GM18873 (cell line): Measurements from ENCODE around the gene HCN4.

Experiments used
- ATAC-seq: cut with Tn5 transposase; IDR thresholded peaks from one replicate; pipeline ENCODE4 v1.9.1; 2021; ENCODE audit warnings: mild to moderate bottlenecking, moderate library complexity, moderate number of reproducible peaks; ENCODE audit not compliant: unreplicated experiment, low FRiP score

Gene HCN4

GRCh38 chr15:73329501-73330200 lies 39.1 kb downstream of the HCN4 start:
- ATAC-seq = no peak

DNA sequence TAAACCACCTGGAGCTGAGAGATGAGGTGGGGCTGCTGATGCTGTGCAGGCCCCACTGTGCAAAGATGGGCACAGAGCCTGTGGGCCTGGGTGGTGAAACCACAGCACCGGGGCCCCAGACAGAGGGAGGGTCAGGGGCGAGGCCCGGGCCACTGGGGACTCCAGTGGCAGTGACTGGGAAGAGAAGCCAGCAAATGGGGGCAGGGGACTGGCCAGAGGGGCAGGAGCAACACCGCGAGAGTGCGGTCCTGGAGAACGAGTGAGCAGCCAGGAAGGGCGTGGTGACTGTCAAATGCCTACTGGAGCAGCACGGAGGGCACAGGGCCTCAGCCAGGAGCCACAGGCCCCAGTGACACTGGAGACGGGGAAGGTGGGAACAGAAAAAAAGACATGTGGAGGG lies 39.8 kb downstream of the HCN4 start:
- ATAC-seq = no peak

DNA sequence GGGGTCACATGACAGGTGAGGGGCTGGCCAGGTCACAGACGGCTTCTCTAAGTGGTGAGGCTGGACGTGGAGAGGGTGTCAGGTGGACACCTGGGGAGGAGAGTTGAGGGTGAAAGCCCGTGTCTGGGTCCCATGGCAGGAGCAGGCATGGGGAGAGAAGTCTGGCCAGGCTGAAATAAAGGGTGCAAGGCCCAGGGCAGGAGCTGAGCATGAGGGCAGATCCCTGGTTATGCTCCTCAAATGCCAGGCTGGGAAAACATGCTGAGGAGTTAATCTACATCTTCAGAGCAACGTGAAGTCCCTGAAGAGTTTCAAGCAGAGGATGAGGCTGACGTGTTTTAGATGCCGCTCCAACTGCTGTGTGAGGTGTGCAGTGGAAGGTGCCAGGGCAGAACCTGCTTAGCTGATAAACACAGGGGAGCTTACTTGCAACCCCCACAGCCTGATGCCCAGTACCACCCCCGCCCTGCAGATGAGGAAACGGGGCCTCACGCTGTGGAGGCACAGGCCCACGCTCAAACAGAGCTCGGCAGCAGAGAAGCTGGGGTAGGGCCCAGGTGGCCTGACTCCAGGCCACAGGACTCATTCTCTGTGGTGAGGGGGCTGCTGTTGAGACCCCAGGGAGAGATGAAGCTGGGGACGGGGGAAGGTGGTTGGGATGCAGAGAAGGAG lies 40.5 kb downstream of the HCN4 start:
- ATAC-seq = no peak

- ATAC-seq = no peak
These were observed 42.6 kb downstream of the HCN4 start for GRCh38 chr15:73326157-73326556.

DNA sequence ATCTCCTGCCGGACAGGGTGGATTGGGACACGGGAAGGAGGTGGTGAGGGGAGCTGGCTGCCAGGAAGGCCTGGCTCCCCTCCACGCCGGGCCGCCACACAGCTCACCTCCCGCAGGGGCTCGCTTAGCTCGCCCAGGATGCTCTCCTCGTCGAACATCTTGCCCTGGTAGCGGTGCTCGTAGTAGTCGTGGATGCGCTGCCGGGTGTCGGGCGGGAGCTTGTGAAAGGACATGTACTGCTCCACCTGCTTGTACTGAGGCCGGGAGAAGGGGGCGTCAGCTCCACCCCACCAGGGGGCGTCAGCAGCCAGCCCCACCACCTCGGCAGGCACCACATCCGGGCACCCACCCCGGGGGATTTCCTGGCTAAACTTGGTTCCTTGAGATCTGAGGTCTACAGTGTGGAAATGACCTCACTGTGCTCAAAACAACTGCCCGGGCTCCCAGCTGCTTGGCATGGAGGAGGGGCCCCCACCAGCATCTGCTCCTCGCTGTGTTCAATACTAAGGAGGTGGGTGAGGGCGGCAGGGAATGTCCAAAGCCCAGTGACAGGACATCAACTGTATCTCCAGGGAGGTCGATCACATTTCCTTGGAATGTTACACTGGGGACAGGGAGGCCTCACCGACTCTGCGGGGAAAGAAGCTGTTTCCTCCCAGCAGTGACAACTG lies 43.4 kb downstream of the HCN4 start:
- no peak for ATAC-seq

GRCh38 chr15:73324496-73325170 lies 44.1 kb downstream of the HCN4 start:
- ATAC-seq = no peak

DNA sequence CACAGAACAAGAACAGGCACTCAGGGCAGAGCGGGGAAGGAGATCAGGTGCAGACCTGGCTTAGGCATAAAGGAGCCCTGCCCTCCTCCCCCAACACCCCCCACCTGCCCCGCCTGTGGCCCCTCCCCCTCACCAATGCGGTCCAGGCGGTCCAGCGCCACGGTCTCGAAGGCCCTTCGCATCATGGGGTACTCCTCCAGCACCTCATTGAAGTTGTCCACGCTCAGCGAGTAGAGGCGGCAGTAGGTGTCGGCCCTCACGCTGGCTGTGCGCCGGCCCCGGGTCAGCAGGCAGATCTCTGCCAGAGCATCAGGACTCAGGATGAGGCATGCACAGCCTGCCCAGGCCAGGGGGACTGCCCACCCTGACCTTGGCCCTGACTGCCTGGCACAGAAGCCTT lies 44.8 kb downstream of the HCN4 start:
- no peak for ATAC-seq

DNA sequence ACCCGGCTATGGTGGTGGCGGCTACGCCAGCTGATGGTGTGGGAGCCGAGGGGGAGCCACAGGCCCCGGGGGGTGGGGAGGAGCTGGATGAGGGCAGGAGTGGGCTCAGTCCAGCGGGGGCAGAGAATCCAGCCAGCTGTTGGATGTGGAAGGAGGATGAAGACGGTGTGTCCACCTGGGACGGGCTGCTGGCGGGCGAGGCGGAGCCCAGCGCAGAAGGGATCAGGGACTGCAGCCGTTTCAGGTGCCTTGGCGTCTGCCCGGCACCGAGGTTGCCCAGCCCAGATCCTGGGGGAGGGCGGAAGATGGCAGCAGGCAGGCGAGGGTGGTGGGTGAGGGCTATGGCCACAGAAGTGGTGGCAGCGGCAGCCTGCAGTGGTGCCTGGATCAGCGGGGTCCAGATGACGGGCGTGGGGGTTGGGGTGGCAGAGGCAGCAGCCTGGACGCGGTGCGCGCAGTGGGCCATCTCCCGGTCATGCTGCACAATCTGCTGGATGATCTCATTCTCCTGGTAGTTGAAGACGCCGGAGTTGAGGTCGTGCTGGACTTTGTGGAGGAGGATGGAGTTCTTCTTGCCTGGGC lies 45.3 kb downstream of the HCN4 start:
- ATAC-seq = no peak

DNA sequence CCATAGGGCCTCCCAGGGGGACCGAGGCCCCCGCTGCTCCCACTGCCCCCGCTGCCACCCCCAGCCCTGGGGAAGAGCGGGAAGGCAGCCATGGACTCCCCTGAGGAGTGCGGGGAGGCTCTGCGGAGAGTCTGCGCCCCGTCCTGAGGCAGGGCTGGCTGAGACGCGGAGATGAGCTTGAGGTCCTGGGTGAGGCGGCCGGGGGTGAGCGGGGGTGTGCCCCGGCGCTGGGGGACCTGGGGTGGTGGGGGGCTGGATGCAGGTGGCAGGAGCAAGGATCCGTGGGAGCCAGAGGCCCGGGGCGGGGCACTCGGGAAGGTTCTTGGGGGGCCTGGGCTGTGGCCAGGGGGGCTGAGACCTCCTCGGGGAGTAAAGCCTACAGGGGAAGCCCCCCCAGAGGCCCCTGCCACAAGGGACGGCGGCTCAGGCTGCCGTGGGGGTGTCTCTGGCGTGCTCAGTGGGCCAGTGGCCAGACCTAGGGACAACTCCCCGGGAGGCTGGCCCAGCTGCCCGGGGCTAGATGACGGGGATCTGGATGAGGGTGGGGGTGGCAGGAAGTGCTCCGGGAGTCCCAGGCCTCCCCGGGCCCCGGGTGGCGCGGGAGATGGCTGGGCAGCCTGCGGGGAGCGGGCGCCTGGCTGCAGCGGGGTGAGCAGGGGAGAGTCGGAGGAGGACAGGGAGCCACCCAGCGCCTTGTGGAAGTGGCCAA lies 45.9 kb downstream of the HCN4 start:
- no peak for ATAC-seq

DNA sequence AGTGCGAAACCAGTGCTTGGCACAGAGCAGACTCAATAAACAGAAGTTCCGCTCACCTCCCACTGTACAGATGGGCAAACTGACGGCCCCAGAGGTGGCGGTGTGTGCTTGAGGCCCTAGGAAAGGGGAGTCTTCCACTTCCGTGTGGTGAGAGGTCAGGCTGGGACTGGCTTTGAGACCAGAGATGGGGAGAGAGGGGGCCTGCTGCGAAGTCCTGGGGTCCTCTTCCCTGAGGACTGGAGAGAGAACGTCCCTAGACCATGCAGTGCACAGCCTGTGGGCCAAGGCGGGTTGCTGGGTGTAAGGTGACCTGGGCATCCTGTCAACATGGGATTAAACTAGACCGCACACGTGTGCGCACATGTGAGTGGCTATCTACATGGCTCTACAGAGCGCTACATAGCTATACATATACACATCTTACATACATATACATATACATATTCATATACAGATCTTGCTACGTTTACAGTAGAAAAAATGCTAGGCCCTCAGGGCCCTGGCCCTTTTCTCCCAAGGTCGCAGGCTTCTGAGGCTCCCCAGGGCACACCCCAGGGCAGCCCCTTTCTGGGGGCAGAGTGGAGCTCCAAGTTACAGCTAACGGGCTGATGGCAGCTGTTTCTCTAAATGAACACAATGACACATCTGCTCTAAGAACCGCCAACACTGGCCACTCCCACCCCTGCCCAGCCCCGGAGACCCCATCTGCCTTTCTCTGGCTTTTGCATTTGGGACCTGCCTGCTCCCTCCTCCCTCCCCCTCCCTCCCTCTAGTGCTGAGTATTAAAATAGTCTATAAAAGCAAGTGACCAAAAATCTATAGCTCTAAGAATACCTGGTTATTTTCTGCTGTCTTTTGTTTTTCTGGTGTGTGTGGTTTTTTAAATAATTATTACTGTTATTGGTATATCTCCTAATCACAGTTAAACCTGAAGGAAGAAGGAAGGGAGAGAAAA lies 47.0 kb downstream of the HCN4 start:
- no peak for ATAC-seq

- ATAC-seq = no peak
These were observed 48.1 kb downstream of the HCN4 start for GRCh38 chr15:73320619-73321180.

DNA sequence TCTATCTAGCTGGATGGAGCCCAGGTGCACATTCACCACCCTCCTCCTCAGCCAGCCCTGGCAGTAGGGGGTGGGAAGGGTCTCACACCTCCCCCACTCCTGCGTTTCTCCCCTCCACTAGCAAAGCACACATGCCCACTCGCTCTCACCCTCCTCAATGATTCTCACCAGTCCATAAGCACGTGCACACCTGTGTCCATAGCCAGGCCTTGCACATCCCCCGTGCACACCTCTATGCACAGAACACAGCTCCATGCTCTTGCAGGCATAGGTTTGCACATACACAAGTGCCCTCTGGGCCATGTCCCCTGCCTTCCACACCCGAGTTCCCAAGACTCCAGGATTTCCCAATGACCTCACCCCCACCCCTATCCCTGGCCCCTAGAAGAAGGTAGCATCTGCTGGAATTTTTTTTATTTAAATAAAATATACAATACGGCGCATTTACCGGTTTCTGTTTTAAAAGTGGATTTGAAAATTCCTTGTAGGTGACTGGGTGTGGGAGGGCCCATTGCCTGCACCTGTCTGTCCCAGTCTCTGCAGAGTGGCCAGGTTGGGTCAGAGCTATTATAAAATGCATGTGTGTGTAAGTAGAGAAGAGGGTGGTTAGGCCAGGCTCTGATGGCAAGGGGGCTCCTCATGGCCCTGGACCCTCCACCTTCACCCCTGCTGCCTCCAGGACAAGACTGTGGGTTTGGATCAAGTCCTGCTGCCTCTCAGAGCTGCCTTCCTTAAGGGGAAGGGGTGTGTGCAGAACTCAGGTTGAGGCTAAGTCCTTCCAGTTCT lies 49.1 kb downstream of the HCN4 start:
- ATAC-seq = no peak

GRCh38 chr15:73318463-73319351 lies 50.1 kb downstream of the HCN4 start:
- no peak for ATAC-seq

- ATAC-seq = no peak
These were observed 50.9 kb downstream of the HCN4 start for GRCh38 chr15:73317651-73318462.

DNA sequence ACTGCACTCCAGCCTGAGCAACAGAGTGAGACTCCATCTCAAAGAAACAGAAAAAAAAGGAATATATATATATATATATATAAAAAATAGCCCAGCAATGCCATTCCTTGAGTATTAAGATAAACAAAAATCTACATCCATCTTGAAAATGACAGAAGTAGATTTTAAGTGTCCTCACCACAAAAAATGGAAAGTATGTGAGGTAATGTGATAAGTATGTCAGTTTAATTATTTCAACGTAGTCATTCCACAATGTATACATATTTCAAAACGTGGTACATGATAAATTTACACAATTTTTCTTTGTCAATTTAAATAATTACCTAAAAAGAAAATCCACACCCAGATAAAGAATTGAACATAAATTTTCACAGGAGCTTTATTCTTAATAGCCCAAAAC lies 54.9 kb downstream of the HCN4 start:
- ATAC-seq = no peak

- no peak for ATAC-seq
These were observed 60.5 kb downstream of the HCN4 start for GRCh38 chr15:73308305-73308704.
